K562 (cell line): ENCODE results near the gene PITRM1. TPM values are rescaled to one million over a fixed set of nuclear protein-coding genes. Genes with fewer than 3 reads are reported as not detected.
A peak's percentile ranks its signal among the peaks of the same experiment; 100 is the strongest.

Source experiments
- CCNT2 ChIP-seq: IDR thresholded peaks from 2 replicates; pipeline ENCODE4 v1.6.1; 2011; ENCODE audit warnings: borderline replicate concordance, low read depth, mild to moderate bottlenecking, moderate library complexity, mixed read lengths, low read length; ENCODE audit not compliant: insufficient read length; ENCODE audit errors: extremely low read depth
- FIP1L1 ChIP-seq: fragments of 200-400 bp; formaldehyde crosslinking; IDR thresholded peaks from 2 replicates; pipeline ENCODE4 v1.6.1; 2018; ENCODE audit warnings: mild to moderate bottlenecking, low read depth, low read length; ENCODE audit not compliant: poor library complexity, severe bottlenecking
- MYC ChIP-seq, 2 experiments: fragments of 250-450 bp in 1 of 2; sonication (Bioruptor Pico) in 1 of 2; IDR thresholded peaks; 2 replicates each; pipeline versions ENCODE4 v1.5.1 to v1.6.1; 2012 to 2021; ENCODE audit warnings: low read depth in 2 of 2, borderline replicate concordance in 1 of 2, improper control_type of control experiment in 1 of 2, low read length in 1 of 2, mild to moderate bottlenecking in 1 of 2, moderate library complexity in 1 of 2
- ZNF232 ChIP-seq: sonication (generic); formaldehyde crosslinking; IDR thresholded peaks from 2 replicates; pipeline ENCODE4 v1.8.0; 2022; ENCODE audit warnings: mild to moderate bottlenecking, missing genetic modification reagents
- ZNF274 ChIP-seq: IDR thresholded peaks from 2 replicates; pipeline ENCODE4 v1.6.1; 2011; ENCODE audit warnings: low read depth, mild to moderate bottlenecking, low read length, moderate library complexity, borderline replicate concordance
- ZNF586 ChIP-seq: fragments of 450-650 bp; formaldehyde crosslinking; conservative IDR thresholded peaks from 2 replicates; pipeline ENCODE4 v1.4.0; 2020; ENCODE audit warnings: mild to moderate bottlenecking, moderate library complexity
- ZNF644 ChIP-seq: fragments of 200-800 bp; sonication (Bioruptor generic); IDR thresholded peaks from 2 replicates; pipeline ENCODE4 v1.6.1; 2016; ENCODE audit warnings: low read depth, missing genetic modification characterization, missing compliant biosample characterization
- ZNF830 ChIP-seq: fragments of 250-450 bp; sonication (Bioruptor Pico); IDR thresholded peaks from 2 replicates; pipeline ENCODE4 v1.5.0; 2021; ENCODE audit warnings: mild to moderate bottlenecking
- polyA plus RNA-seq, 8 experiments: library from polyadenylated mRNA; depleted of rRNA in 4 of 8; stranded (reverse) in 5 of 8; unstranded in 3 of 8; fragments of >200 nt; fragmentation: Nextera tagmentation in 2 of 8; fragmentation: Illumina TruSeq in 1 of 8; extraction: Ambion mirVana in 2 of 8; extraction: Trizol in 1 of 8; gene quantifications; 2 replicates each; pipeline versions ENCODE4 v1.2.1 to v1.2.3, GENCODE V29; 2011 to 2014; ENCODE audit warnings: inconsistent platforms in 1 of 8, missing spikeins in 1 of 8
- total RNA-seq, 7 experiments: library from RNA; depleted of rRNA in 6 of 7; stranded (reverse); fragments of >200 nt in 6 of 7; fragmentation: Illumina TruSeq in 2 of 7; extraction: Trizol in 2 of 7; gene quantifications; 2 replicates each; pipeline versions ENCODE4 v1.2.1 to v1.2.3, GENCODE V29; 2011 to 2021; ENCODE audit warnings: low replicate concordance in 1 of 7
- TF ChIP-seq, protein P1 (sequence below): fragments of 450-650 bp; IDR thresholded peaks from 2 replicates; pipeline ENCODE4 v1.6.1; 2016; ENCODE audit warnings: mild to moderate bottlenecking, moderate library complexity
- TF ChIP-seq, protein P2 (sequence below), 2 experiments: fragments of 150-350 bp in 1 of 2; IDR thresholded peaks; 2 replicates each; pipeline ENCODE4 v1.6.1; 2012 to 2016; ENCODE audit warnings: low read depth in 2 of 2, low read length in 2 of 2, mild to moderate bottlenecking in 1 of 2, moderate library complexity in 1 of 2

PITRM1 gene
- total and polyA plus RNA-seq, 9 of the 15 experiments (the other 6 are each of a cell fraction or from before 2014, with no cell fraction given), result 21.1 to 70.4 (median 39.7) TPM

DNA sequence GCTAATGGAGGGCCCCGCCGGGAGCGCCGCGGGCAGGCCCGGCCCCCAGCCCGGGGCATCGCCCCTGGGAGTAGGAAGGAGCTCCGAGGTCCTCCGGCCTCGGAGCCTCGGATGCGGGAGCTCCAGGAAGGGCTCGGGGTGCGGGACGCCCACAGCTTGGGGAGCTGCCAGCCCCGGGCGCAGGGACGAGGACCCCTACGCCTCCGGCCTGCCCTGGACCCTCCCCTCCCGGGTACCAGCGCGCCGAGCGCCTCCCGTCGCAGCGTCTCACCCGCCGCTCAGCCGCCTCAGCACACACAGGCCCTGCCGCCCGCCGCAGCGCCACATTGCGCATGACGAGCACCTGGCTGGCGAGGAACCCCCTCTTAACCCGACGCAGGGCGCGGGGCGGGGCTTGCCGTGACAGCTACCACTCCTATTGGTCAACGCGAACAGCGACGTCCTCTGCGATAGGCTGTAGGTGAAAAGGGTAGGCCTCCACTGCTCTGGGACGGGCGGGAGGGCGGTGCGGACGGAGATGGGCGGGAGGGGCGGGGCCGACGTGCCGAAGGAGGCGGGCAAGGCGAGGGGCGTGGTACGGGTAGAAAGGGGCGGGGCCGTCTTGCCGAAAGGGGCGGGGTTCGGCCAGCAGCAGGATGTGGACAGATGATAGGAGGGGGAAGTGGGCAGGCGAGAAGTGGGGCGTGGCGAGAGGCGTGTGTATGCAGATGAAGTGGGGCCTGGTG, at the start of gene PITRM1 (continued):
- TF ChIP-seq, protein P1, sequence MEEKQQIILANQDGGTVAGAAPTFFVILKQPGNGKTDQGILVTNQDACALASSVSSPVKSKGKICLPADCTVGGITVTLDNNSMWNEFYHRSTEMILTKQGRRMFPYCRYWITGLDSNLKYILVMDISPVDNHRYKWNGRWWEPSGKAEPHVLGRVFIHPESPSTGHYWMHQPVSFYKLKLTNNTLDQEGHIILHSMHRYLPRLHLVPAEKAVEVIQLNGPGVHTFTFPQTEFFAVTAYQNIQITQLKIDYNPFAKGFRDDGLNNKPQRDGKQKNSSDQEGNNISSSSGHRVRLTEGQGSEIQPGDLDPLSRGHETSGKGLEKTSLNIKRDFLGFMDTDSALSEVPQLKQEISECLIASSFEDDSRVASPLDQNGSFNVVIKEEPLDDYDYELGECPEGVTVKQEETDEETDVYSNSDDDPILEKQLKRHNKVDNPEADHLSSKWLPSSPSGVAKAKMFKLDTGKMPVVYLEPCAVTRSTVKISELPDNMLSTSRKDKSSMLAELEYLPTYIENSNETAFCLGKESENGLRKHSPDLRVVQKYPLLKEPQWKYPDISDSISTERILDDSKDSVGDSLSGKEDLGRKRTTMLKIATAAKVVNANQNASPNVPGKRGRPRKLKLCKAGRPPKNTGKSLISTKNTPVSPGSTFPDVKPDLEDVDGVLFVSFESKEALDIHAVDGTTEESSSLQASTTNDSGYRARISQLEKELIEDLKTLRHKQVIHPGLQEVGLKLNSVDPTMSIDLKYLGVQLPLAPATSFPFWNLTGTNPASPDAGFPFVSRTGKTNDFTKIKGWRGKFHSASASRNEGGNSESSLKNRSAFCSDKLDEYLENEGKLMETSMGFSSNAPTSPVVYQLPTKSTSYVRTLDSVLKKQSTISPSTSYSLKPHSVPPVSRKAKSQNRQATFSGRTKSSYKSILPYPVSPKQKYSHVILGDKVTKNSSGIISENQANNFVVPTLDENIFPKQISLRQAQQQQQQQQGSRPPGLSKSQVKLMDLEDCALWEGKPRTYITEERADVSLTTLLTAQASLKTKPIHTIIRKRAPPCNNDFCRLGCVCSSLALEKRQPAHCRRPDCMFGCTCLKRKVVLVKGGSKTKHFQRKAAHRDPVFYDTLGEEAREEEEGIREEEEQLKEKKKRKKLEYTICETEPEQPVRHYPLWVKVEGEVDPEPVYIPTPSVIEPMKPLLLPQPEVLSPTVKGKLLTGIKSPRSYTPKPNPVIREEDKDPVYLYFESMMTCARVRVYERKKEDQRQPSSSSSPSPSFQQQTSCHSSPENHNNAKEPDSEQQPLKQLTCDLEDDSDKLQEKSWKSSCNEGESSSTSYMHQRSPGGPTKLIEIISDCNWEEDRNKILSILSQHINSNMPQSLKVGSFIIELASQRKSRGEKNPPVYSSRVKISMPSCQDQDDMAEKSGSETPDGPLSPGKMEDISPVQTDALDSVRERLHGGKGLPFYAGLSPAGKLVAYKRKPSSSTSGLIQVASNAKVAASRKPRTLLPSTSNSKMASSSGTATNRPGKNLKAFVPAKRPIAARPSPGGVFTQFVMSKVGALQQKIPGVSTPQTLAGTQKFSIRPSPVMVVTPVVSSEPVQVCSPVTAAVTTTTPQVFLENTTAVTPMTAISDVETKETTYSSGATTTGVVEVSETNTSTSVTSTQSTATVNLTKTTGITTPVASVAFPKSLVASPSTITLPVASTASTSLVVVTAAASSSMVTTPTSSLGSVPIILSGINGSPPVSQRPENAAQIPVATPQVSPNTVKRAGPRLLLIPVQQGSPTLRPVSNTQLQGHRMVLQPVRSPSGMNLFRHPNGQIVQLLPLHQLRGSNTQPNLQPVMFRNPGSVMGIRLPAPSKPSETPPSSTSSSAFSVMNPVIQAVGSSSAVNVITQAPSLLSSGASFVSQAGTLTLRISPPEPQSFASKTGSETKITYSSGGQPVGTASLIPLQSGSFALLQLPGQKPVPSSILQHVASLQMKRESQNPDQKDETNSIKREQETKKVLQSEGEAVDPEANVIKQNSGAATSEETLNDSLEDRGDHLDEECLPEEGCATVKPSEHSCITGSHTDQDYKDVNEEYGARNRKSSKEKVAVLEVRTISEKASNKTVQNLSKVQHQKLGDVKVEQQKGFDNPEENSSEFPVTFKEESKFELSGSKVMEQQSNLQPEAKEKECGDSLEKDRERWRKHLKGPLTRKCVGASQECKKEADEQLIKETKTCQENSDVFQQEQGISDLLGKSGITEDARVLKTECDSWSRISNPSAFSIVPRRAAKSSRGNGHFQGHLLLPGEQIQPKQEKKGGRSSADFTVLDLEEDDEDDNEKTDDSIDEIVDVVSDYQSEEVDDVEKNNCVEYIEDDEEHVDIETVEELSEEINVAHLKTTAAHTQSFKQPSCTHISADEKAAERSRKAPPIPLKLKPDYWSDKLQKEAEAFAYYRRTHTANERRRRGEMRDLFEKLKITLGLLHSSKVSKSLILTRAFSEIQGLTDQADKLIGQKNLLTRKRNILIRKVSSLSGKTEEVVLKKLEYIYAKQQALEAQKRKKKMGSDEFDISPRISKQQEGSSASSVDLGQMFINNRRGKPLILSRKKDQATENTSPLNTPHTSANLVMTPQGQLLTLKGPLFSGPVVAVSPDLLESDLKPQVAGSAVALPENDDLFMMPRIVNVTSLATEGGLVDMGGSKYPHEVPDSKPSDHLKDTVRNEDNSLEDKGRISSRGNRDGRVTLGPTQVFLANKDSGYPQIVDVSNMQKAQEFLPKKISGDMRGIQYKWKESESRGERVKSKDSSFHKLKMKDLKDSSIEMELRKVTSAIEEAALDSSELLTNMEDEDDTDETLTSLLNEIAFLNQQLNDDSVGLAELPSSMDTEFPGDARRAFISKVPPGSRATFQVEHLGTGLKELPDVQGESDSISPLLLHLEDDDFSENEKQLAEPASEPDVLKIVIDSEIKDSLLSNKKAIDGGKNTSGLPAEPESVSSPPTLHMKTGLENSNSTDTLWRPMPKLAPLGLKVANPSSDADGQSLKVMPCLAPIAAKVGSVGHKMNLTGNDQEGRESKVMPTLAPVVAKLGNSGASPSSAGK, result no peak
- TF ChIP-seq CCNT2, result peak; percentile 38
- TF ChIP-seq ZNF586, result no peak
- no peak for TF ChIP-seq ZNF274
- TF ChIP-seq, protein P2, sequence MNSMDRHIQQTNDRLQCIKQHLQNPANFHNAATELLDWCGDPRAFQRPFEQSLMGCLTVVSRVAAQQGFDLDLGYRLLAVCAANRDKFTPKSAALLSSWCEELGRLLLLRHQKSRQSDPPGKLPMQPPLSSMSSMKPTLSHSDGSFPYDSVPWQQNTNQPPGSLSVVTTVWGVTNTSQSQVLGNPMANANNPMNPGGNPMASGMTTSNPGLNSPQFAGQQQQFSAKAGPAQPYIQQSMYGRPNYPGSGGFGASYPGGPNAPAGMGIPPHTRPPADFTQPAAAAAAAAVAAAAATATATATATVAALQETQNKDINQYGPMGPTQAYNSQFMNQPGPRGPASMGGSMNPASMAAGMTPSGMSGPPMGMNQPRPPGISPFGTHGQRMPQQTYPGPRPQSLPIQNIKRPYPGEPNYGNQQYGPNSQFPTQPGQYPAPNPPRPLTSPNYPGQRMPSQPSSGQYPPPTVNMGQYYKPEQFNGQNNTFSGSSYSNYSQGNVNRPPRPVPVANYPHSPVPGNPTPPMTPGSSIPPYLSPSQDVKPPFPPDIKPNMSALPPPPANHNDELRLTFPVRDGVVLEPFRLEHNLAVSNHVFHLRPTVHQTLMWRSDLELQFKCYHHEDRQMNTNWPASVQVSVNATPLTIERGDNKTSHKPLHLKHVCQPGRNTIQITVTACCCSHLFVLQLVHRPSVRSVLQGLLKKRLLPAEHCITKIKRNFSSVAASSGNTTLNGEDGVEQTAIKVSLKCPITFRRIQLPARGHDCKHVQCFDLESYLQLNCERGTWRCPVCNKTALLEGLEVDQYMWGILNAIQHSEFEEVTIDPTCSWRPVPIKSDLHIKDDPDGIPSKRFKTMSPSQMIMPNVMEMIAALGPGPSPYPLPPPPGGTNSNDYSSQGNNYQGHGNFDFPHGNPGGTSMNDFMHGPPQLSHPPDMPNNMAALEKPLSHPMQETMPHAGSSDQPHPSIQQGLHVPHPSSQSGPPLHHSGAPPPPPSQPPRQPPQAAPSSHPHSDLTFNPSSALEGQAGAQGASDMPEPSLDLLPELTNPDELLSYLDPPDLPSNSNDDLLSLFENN (IDR thresholded peaks at IDR 0.05; ENCODE audit: low read depth in 2 of 2, low read length in 2 of 2), result no peak
- no peak for TF ChIP-seq ZNF644 (tag)
- peak; percentile 41 for TF ChIP-seq FIP1L1
- peak; percentile 85 for TF ChIP-seq MYC (IDR thresholded peaks at IDR 0.05; ENCODE audit: low read depth, low read length)
- TF ChIP-seq MYC (CRISPR knock-in tag; IDR thresholded peaks at IDR 0.05; ENCODE audit: borderline replicate concordance, low read depth), result no peak
- TF ChIP-seq ZNF232 (CRISPR knock-in tag), result 0 out of 2 replicates have a peak, but pooled peaks have one; percentile 52
- TF ChIP-seq ZNF830 (CRISPR knock-in tag), result no peak
